Fibroblast of the conjunctiva (primary cell): ENCODE measurements around the gene CITED2.

Experiments
- DNase-seq: peaks from one replicate; pipeline ENCODE4 v3.0.0-alpha.2; 2010; ENCODE audit warnings: low read depth

CITED2 gene

DNA sequence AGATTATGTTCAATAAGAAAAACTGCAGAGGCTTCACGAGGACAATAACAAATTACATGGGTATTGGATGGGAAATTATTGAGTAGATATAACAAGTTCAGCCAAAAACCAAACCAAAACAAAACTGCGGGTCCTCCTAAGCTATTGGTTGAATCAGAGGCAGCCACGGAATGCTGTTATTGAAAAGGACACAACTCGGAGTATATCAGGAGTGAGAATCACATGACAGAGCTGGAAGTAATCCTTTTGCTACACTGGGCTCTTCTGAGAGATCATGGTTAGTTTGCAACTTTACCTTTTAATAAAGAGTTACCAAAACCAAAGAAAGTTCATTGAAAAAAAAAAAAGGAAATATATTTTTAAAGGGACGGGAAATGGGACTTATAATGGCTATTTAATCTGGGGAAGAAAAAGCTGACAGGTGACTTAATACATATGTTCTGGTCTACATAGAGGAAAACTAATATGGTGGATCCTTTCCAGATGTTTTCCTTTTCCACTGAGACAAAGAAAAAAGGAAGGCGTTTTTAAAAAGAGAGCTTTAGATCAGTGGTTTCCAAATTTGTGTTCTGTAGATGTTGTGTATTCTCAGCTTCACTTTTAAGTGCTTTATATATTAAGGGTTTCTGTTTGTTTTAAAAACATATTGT lies 6.9 kb upstream of the CITED2 start:
- DNase-seq = no peak

DNA sequence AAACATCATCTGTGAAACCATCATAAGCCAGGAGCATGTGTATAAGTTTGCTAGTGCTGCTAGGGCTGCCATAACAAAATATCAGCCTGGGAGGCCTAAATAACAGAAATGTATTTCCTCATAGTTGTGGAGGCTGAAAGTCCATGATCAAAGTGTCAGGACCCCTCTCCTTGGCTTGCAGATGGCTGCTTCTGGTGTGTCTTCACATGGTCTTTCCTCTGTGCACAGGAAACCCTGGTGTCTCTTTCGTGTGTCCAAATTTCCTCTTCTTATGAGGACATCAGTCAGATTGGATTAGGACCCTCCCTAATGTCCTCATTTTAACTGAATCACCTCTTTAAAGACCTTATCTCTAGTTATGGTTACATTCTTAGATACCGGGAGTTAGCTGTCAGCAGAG lies 6.2 kb upstream of the CITED2 start:
- DNase-seq = no peak

DNA sequence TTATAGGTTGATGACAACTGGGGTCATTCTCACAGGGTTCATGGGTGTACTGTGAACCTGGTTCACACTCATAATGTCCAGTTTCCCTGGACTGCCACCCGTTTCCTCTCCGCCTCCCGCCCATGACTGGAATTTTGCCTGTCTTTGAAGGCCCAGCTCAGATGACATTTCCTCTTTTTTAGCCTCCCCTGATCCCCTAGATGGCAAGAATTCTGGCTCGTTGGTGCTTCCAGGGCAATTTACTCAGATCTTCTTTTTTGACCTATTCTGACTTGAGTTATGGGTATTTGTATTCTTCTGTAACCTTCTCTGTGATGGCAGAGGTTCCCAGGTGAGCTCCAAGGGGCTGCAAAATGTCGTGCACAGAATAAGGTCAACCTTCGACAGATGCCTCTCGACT lies 5.7 kb upstream of the CITED2 start:
- DNase-seq = no peak

DNA sequence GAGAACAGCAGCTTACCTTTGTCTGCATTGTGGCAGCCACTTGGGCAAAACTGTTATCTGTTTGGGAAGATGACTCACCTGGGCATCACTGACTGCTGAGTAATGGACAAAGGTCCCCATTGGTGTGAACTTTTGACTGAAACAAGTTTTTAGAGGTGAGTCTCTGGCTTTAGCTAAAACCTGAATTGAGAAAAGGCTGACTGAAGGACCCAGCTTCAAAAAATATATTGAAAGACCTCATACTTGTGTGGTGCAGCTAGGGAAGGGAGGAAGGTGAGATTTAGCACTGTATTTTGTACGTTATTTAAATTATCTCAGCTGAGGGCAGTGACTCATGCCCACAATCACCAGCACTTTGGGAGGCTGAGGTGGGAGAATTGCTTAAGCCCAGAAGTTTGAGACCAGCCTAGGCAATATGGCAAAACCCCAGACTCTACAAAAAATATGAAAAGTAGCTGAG lies 4.5 kb upstream of the CITED2 start:
- DNase-seq = no peak

DNA sequence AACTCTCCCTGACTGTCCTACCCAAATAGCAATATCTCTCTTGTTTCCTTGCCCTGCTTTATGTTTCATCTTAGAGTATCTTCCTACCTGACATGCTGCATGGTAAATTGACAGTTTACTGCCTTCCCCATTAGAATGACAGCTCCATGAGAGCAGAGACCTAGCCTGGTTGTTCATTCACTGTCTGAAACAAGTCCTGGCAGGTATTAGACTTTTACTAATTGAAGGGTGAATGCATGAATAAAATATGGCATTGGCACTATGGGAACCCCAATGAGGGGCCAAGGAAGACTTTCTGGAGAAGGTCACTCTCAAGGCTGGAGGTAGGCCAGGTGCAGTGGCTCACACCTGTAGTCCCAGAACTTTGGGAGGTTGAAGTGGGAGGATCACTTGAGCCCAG lies 3.8 kb upstream of the CITED2 start:
- no peak for DNase-seq

DNA sequence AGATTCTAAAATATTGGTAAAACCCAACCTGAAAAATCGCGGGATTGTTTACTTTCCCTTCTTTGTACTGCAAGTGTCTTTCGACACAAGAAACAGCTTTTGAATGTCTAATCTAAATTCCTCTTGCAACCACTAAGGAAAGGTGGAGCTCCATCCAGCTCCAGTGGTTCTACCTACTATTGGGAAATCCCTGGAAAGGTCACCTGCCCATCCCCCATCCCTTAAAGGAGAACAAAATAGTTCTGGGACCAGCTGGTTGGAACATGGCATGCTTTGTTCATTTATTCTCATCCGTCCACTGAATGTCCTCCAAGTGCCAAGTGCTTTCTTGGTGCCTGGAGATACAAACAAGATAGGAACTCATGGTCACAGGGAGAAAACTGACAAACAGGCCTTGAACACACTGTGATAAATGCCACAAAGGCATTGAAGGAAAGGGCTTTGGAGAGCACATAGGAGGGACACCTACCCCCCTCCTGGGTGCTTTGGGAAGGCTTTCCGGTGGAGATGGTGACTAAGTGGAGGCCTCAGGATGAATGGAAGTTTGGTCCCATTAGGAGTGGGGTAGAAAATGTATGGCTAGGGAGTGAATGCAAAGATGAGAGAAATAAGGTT lies 2.3 kb upstream of the CITED2 start:
- no peak for DNase-seq

DNA sequence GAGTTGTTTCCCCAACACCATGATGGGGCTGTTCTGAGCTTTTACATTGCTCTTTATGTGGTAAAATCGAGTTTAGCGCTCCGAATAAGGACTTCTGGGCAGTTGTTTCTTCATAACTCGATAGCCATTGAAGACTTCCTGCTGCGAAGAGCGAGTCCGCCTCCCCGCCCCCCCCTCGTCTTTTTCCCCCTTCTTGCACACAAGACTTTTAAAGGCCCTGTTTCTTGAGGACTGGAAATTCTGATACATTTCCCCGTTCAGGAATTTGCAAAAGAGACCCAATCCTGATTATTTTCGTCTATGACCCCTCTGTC lies 1.5 kb upstream of the CITED2 start:
- DNase-seq = peak; percentile 52

DNA sequence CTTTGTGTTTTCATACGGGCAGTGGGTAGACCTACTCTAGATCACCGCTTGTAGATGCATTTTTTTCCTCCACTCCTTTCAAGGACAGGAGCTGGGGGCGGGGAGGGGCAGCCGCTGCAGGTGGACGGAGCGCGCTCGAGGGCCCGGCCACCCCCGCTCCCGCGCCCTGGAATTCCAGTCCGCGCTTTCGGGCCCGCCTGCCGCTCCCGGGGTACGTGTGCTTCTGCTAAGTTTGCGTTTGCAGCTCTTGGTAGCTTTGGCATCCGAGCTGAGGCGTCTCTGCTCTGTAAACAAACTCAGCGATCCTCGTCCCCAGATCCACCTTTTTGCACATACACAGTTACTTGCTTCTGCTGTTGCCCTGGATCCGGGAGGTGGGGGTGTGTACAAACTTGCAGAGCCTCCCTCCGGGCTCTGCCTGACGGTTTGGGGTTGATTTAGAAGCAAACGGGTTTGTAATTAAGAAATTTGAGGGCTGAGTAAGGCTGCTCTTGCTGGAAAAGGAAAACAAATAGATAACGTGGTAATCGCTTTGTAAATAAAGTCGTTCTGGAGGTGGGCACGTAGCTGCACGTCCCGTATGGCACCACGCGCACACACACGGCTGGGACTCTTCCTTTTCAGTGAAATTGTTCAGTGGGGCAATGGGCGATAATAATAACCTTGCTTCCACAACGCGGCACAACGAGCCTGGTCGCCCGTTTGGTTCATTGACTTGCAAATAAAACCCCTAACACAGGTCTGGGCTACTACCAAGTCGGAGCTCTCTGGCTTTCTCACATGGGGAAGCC lies 973 bp upstream of the CITED2 start:
- DNase-seq = peak; percentile 99

DNA sequence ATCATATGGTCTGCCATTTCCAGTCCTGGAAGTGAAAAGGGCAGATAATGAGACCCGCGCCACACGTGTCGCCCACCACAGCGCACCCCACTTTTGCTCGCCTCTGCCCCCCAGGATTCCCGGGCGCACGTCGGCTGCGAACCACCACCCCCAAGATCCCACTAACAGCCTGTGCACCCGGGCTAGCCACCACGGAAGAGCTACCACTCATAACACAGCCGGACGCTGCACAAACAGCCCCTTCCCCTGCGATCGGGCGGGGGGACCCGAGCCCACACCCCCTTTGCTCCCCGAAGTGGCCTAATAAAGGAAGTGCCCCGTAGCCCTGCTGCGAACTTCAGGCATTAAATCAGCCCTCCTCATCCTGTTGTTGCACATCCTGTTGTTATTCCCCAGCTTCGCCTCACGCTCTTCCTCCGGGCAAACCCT lies 506 bp downstream of the CITED2 start:
- no peak for DNase-seq

DNA sequence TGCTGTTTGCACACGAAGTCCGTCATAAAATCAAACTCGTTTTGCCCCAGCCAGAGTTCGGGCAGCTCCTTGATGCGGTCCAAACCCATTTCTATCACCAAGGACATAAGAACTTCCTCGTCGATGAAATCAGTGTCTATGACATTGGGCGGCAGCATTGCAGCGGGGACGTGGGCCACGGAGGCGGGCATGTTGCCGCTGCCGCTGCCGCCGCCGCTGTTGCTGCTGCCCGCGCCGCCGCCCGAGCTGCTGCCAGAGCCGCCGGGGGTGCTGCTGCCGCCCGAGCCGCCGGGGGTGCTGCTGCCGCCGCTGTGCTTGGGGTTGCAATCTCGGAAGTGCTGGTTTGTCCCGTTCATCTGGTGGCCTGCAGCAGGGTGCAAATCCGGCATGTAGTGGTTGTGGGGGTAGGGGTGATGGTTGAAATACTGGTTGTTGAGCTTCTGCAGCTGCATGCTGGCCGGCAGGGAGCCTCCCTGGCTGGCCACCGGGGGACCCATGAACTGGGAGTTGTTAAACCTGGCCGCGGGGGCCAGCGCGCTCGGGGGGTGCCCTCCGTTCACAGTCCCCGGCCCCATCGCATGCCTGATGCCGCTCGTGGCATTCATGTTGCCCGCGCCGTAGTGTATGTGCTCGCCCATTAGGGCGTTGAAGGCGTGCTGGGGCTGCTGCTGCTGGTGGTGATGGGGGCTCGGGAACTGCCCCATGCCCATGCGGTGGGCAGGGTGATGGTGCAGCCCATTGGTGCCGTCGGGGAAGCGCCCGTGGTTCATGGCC lies 1.1 kb downstream of the CITED2 start:
- DNase-seq = peak; percentile 32

DNA sequence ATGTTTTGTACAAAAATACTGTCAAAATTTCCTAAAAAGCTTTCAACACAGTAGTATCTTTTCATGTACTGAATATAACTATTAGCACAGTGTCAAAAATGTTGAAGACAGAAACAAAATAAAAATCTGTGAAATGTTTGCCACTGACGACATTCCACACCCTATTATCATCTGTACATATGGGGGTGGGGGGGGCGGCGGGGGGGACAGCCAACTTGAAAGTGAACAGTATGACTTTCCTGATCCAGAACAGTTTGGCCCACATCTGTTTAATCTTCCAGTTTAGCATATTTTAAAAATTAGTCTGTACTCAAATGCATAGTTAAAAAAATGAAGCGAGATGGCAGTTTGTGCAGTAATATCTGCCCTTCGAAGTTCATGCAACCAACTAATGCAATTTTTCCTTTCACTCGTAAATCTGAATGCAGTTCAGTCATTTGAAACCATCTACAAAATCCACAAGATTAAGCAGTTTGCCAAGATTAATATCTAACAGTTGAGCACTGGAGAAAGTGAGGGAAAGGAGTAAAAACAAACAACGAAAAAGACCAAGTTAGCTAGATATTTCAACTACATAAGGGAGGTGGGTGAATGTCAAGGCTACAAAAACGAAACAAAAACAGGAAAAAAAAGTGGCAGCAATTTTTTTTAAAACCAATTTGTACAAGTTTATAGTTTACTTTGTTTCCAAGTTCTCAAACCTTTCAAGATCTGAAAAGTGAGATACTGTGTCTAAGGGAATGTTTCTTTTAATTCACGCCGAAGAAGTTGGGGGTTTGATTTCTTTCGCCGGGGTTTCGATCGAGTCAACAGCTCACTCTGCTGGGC lies 1.9 kb downstream of the CITED2 start:
- DNase-seq = no peak

DNA sequence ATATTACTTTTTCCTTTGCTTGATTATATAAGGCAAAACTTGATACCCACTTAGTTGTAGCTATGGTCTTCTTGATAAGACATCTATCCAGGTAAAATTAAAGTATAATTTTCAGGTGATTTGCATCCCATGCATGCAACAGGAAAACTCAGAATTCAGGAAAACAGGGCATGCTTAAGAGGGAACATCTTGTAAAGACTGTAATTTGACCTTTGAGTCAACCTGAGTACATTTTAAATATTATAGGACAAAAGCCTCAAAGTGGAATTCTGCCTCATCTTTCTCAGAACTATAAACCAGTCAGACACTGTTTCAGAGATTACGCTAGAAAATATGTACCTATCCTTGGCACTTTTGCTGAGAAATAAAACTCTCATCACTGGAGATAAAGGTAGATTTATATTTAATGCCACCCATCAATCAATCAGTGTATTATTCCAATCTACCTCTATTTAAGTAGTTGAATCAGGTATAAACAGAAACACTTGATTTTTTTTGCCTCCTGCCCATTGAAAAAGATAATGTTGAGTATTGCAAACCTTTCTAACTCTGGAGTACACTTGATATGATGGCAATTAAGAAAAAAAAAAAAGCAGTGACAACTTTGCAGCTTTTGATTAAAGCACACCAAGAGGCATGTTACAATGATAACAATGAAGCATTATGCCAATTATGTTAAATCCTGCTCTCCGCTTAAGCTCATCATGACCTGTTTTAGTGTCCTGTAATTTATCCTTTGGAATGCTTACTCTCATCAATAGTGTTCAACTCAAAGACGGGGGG lies 2.8 kb downstream of the CITED2 start:
- DNase-seq = no peak

DNA sequence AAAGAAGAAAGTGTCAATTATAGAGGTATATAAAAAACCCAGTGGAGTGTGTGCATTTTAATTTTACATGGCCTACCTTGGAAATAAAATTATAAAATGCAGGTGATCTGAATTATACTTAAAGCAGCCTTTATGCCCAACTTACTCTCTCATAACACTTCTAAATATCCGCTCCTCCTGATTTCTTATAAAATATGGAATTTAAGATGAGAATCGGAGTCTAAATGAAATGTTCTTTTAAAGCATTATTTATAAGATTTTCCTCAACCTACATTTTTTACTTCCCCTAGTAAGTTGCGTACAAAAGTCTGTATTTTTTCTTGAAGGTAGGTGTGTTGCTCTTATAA lies 3.5 kb downstream of the CITED2 start:
- DNase-seq = no peak

DNA sequence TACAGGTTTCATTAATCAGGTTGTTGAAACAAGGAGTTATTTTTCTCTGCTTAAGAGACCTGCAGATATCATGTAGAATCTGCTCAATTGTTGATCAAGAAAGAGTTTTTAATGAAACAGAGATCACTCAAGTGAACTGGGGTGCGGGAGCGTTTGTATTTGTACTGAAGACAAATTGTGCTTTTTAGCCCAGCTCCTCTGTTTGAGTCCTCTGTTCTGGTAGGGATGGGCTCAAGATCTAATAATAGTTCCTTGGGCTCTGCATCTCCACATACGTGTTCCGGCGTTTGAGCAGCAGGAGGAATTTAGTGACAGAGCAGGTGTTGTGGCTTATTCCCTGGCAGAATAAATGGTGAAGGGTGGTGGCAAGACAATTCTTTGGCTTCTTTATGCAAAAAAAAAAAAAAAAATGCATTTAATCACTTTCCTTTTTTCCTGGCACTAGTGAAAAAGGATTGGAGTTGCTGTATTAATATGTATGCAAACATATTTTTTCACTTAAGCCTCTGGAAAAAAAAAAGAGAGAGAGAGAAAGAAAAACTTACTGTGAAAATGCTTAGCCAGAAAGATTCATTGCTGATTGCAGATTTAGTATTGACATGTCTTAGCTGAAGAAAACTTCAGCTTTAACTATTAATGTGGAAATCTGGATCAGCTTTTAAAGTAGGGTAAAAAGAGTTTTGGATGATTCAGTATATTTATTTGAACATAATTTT lies 4.0 kb downstream of the CITED2 start:
- DNase-seq = peak; percentile 80

DNA sequence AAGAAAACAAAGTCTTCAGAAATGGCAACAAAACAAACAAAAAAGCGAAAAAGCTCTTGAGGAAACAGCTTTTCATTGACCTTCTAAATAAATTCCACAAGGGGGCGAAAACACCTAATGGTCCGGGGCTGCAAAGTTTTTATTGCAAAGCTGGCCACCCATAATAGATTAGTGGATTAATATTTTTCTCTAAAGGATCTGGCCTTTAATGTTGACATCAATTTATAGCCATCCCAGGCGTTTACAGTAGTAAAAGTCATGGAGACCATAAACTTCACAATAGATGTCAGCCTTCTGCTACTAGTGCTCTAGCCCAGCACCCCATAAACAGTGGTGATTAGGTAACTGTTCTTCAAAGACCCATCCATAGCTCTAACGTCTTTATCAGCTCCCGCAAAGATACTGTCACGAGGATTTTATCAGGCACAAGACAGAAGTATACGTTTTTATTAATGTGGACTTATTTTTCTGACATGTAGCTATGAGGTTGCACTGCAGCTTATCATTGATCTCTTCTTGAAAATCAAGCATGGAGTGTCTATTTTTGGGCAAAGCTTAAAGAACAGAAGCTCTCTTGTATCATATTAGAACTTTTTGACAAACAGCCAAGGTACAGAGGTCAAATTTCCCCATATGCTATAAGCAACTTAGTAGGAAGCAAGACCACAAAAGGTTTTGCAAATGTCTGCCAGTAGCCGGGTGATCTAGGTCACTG lies 4.7 kb downstream of the CITED2 start:
- DNase-seq = peak; percentile 79

DNA sequence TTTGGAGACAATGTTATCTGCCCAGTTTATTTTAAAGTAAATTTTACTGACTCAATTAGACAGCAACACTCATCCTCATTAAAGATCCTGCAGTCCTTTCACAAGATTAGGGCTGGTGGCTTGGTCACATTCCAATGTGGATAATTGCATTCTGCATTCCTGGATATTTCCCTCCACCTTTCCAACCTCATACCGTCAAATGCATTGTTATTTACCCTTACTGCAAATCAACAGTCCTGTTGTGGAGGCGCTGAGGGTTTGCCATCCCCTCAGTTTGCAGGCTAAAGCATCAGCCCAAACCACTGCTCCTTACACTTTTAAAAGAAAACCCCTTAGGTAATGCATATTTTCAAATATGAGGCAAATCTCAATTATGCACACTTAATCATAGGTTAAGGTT lies 5.4 kb downstream of the CITED2 start:
- DNase-seq = no peak

DNA sequence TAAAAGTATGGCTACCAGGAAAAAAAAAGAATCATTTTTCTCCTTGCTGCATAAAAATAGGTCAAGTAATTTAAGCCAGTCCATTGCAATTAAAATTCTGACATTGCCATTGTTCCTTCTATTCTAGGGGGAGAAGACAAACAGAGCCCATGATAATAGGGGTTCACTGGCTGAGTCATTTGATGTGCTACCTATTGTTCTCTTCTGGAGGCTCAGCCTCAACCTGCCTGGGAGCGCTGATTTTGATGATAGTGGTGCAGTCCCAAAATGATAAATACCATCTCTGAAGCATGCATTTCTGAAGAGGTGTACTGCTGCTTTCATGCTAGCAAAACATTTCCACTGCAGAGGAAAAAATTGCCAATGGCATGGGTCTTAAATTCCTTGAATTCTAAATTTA lies 5.8 kb downstream of the CITED2 start:
- no peak for DNase-seq

DNA sequence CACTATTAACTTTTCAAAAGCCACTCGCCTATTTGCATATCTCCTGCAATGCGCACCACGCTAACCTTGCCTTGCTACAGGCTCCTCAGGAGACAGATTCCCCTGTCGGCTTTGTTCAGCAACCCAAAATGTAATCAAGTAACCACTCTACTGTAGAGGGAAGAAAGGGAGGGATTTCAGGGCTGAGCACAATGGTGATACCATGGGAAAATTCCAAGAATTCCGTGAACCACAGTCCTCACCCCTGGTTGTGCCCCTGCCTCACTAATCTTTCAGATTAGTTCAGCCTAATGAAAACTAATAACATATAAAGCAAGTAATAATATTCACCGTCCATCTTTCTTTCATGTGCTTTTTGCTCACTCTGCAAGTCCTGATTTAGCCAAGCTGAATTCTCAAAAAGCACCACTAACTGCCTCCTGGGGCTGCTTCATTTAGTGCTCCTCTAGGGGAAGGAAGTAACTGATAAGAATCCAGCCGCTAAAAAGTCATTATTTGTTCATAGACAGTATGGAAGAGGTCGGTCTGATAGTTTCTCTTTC lies 6.6 kb downstream of the CITED2 start:
- DNase-seq = no peak

DNA sequence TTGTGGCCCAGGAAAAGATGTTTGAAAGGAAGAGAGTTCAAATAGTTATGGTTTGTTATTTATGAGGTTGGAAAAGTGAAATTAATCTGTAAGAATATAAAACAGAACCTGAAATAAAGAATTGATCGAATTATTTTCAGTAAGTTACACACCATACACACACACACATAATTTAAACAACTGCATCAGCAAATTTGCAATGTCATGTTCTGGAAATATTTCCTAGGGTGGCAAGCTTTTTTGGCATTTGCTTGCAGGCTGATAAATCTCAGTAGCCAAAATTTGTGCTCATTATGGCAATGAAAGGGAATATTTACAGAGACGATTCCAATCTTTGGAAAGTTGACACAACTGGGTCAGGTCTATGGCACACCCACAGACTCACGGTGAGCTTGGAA lies 9.5 kb downstream of the CITED2 start:
- DNase-seq = no peak
